Measurements from ENCODE around the gene SOST.

Gene SOST

DNA sequence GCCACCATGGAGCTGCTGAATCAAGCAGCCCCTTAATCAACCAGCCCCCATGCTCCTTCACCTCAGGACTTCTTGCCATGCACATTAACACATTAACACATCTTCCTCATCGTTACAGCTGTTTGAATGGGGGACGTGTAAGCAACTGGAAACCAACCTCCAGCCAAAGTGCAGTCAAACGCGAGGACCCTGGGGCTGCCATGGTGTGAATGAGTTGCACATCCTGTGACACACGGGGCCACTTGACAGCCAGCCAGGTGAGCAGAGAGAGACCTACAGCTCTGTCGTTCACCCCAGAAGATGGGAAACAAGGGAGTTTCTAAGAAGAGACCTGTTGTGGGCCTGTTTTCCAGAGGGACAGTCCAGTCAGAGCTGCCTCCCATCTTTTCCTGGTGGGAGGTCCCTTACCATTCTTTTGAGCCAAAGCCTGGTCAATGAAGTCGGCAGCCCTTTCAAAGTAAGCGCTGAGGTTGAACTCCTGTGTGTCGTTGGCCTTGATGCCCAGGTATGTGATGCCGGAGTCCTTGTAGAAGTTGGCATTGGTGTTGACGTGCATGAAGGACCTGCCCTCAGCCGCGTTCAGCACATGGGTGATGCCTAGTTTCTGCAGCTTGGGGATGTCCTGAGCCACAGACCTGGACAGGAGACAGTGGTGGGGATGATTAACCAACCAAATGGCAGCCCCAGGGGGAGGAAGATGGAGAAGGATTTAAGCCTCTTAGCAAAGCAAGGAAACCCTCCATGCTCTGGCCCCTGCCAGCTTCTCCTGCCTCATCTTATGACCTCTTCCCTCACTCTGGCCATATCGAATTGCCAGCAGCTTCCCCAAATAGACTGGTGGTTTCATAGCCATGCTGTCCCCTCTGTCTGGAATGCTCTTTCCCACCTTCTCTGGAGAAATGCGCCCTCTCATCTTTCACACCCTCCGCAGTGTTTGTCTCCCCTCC, 16.0 kb upstream of the SOST start:
- peak; percentile 47 for DNase-seq

DNA sequence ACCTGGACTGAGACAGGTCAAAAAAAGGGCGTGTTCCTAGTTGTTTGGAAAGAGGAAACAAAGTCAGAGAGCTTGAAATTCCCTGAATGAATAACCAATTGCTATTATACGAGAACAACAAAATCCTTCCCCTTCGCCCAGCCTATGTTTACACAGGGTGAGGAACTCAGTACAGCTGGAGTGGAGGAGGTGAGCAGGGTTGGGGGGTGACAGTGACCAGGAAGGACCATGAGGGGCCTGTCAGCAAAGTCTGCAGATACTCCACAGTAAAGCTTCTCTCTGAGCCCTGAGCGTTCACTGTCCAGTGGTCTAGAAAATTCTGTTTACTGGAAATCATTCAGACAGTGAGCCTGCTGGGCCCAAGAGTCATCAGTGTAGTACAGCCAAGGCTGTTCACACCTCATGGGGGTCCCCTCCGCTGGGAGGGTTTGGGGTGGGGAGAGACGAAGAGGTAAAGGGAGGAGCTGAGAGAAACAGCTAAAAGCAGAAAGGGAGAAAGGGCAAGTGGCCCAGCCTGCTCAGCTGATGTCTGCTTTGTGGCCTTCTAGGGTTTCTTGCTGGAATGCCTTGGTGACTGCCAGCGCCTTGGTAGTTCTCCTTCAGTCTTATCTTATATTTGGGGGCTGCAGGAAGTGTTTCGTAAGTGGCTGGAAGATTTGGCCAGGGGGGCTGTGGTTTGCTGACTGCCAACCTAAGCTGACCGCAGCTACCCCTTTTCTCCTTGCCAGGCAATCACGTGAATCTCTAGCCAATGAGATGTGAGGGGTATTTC, 14.5 kb upstream of the SOST start:
- peak; percentile 37 for DNase-seq

DNA sequence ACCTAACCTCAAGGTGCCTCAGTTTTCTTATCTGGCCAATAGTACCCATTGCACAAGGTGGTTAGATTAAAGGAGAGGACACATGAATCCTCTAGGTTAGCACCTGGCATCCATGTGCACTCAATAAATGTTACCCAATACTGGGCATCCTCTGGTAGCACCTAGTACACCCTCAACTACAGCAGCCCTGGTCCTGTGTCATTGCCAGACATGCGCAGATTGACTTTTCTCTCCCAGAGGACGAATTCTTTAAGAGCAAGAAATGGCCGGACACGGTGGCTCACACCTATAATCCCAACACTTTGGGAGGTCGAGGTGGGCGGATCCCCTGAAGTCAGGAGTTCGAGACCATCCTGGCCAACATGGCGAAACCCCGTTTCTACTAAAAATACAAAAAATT, 12.9 kb upstream of the SOST start:
- peak; percentile 29 for DNase-seq

DNA sequence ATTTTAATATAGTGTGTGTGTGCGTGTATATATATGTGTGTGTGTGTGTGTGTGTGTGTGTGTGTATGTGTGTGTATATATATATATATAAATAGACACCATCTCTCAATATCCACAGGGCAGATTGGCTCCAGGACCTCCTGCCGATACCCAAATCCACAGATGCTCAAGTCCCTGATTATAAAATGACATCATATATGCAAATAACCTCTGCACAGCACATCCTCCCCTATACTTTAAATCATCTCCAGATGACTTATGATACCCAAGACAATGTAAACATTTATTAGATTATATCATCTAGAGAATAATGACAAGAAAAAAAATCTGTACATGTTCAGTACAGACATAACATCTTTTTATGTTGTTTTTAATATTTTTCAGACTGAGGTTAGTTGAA, 12.4 kb upstream of the SOST start:
- DNase-seq, result no peak

DNA sequence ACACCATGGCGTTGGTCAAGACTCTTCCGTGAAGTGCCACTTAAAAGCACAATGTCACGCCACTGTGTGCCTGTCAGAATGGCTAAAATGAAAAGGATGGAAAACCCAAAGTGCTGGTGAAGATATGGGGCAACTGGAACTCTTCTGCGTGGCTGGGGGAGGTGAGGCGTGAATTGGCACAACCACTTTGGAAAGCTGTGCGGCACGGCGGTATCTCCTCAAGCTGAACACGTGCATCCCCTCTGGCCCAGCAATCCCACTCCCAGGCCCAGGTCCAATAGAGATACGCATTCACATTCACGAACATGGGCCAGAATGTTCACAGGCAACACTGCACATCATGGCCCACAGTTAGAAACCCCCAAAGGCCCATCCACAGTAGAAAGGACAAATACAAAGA, 11.3 kb upstream of the SOST start:
- no peak for DNase-seq

DNA sequence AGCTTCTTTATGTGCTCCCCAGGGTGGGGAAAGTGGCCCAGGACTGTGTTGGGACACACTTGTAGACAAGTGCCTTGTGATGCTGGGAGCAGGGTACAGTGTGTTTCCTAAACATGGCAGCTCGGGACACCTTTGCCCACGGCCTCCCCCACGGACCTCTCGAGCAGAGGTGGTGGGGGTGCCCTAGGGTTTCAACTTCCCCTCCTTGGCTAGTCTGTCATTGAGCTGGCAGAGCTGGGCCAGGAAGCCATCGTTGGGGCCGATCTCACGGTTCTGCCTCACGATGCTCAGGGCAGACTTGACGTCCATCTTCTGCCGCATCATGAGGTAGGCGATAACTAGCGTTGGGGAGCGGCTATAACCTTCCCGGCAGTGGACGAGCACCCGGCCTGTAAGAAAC, 10.8 kb upstream of the SOST start:
- DNase-seq, result no peak

DNA sequence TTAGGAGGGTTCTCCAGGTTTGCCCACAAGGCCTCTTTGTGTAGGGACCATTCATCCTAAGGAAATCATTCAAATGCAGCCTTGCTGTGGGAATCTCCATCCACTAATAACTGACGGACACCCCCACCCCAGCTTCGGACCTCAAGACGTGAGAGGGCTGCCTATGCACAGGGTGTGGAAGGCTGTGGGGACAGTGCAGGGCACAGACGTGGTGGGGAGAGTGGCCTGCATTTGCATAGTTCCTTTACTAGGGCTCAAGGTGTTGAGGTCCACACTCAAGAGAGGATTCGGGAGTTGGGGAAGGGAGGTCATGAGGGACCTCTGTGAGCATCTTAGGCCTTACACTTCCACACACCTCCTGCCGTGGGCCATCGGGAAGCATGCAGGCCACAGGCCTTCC, 10.4 kb upstream of the SOST start:
- DNase-seq, result no peak

DNA sequence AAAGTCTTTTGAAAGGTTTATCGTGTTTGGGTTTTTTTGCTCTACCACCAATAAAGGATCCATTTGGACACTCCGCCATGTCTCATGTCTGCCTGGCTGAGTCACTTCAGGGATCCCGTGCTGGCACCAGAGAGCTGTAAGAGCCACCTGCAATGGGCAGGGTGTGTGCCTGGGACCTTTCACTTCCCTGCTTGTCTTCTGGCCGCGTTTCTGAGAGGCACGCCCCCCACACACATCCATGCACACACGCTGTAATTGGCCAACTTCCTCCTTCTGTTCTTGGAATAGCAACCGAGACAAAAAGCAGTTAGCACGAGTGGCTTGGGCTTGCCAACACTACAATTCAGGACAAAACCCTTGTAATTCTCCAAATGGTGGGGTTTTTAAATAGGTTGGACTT, 9.8 kb upstream of the SOST start:
- no peak for DNase-seq

DNA sequence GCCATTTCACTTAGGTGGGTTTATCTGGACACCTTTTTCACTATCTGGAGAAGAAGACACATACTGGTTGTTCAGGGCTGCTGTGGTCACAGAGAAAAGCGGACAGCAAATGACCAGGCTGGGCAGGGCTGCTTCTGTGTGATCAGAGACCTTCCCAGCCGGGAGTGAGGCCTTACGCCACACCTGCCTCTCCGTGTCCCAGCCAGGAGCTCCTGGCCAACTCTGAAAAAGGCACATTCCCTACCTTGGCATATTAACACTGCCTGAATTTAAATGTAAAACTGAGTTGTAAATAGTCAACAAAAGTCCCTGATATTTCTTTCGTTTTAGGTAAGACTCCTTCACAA, 9.1 kb upstream of the SOST start:
- no peak for DNase-seq

DNA sequence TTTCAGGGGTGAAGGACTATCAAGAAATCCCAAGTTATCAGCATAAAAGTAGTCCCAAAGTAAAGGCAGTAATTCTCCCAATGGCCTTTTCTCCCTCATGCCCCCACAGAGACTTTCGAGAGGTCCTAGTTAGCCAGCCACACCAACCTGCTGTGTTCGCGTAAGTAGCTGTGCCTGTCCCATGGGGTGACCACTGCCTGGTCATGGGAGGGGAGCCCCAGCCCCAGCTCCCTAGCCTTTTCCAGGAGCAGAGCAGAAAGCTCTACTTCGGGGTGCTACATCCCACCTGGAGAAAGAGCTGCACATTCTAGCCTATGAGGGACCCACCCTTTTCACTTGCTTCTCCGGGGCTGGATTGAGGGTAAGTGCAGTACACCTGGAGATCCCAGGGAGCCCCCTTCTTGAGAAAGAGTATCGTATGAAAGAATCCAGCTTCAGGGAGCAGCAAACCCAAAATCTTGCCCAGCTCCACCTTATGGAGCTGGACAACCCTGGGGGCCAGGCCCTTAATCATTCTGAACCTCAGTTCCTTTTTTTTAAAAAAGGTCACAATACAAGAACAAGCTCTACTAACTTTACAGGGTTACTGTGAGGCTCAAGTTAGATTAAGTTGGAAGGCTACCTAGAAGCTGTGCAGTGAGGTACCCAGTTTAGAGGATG, 8.6 kb upstream of the SOST start:
- no peak for DNase-seq

DNA sequence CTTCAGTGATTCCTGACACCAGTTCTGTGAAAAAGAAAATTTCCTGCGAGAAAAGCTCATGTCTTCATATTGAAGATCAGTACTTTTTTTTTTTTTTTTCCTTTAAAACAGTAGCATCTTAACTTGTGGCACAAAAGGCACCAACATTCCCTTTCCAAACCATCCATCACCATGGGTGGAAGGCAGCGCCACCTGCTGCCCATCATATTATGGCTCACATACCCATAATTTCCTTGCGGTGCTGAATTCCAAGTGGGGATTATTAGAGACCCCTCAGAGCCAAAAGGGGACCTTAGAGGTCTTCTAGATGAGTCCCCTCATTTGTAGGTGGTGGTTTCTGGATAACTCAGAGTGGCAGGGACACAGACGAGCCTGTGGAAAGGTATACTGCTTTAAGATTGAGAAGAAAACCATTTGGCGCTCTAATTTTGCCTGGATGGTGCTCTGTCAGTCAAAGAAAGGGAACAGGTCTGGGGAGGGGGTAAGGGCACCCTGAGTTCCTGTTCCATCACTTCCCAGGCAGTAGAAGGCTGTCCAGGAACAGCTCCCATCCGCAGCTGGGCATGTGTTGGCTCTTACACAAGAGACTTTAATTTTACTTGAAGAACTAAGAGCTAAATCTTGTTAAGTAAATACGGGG, 7.9 kb upstream of the SOST start:
- no peak for DNase-seq

DNA sequence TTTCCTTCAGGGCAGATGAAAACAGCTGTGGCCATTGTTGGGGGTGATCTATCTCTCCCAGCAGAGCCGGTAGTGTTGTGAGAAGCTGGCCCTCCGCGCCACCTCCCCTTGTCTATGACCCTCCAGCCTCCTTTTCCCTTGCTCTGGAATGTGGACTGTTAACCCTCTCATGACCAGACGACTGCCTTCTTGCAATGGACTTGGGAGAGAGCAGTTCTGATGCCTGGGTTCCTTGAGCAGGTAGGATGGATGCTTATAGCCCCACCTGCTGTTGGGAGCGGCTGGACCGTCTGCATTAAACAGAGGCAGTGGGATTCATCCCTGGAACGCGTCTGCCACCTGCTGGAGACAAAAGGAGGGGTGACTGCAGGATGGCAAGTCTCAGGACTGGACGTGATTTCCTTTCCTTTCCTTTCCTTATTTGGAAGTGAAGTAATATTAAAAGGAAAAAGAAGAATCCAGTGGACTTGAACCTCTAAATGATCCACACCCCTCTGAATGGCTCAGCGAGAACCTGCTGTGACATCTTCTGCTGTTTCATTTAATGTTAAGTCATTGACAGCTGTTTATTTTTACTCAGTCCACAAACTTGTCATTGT, 1.8 kb upstream of the SOST start:
- peak; percentile 99 for DNase-seq

DNA sequence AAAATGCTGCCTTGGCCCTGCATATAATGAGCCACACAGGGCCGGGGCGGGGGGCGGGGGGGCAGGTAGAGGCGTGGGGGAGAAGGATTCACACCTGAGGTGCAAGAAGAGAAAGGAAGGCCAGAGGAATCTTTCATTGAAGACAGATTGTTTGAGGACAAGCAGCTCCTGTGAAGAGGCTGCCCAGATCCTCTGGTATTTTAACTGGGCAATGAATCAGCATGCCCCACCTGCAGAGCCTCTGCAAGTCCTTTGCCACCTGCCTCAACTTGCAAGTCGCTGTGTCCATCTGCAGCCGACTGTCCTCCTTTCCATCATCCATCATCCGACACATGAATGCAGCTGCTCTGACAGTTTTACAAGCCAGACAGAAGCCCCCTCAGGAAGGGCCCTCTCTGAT, 1.2 kb upstream of the SOST start:
- DNase-seq, result no peak

DNA sequence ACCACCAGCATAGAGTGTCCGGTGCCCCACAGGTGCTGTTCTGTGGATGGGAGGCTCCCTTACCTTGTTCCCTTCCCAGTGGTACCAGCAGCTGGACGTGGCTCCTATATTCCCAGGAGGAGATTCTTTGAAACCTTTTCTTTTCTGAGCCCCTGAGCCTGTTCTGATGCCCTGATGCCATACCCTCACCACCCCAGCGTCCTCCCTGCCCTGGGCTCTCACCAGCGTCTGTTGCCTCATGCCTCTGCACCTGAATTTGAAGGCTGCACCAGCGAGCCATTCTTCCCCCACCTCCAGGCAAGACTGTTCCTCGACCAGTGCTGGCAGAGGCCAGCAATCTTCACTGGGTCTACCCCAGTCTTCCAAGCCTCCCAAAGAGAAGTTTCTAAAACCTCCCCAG, 505 bp downstream of the SOST start:
- no peak for DNase-seq

DNA sequence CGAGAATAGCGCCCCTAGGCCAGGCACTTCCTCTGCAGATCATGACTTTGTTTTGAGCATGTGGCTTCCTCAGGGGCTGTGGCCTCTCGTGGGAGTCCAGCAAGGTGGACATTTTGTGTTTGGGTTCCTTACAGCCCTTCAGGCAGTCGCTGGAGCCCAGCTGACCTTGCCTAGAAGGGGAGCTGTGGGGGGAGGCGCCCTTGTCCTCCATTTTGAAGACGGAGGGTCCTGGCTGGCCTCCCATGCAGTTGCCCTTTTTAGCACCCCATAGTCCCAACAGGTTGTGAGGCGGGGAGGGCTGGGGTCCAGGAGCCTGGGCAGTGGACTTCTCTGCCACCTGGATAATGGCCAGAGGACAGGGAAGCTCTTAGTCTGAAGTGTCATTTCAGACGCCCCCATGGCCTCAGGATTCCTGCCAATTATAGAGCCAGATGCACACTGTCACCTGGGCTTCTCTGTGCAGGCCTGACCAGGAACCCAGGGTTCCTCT, 1.4 kb downstream of the SOST start:
- DNase-seq, result no peak

DNA sequence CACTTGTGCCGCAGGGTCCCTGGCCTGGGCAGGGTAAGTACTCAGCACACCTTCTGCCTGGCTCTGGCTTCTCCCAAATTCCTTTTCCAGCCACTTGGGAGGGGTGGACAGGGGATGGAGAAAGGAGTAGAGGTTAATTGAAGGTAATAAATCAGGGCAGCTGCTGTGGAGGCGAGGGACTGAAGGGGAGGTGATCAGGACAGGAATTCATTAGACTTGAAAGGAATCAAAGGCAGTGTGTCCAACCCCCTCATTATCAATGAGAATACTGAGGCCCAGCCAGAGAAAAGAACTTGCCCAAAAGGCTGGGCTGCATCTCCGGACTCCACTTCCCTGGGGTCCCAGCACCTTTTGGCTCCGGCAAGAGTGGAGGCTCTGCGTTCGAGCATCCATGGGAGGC, 2.4 kb downstream of the SOST start:
- DNase-seq, result no peak

DNA sequence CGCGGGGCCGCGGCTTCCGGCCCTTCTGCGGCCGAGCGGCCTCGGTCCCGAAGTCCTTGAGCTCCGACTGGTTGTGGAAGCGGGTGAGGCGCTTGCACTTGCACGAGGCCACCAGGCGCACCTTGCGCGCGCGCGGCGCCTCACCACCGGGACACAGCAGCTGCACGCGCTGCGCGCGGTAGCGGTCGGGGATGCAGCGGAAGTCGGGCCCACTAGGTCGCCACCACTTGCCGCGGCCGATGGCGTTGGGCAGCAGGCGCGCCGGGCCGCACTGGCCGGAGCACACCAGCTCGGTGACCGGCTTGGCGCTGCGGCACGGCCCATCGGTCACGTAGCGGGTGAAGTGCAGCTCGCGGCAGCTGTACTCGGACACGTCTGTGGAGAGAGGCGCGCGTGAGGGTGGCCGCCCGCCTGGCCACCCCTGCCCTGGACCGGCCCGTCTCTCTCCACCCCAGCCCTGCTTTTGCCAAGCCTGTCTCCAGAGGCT, 3.2 kb downstream of the SOST start:
- DNase-seq, result peak; percentile 90

DNA sequence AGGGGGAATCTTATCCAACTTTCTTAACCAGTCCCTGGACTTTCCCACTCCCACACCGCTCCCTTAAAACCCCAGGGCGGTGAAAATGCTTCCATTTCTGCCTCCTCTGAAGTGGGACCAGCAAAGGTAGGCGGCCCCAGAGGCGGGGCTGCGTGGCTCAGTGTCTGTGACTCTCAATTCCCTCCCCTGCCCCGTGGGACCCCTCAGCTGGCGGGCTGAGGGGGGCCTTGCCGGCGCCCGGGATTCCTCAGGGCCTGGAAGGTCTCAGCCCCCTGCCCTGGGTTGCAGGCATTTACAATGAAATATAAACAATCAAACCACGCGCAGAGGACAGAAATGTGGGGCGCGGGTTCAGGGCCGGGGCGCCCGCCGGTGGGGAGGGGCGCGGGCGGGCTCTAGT, 3.6 kb downstream of the SOST start:
- DNase-seq, result no peak

DNA sequence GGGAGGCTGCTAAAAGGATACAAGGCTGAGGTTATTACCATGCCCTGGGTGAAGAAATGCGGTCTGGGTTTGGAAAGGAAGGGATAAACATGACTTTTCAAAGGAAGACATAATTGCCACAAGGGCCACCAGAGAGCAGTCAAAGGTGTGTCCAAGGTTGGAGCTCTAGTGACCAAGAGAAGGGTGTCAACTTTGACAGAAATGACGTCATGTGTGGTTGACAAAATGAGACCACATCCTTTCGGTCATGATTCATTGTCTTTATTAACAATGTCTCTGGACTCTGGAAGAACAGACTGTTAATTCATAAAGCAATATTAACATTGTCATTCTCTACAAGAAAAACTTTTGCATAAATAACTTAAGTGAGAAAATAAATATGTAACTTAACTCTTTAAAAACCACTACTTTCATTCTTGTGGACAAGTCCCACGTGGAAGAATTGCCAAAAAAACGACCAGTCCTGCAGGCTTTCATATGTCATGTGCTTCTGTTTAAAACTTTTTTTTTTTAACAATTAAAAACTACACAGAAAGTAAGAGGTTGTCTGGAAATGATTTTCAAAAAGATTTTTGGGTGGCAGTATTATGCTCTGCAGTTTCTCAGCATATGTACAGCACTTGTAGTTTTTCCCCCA, 5.0 kb downstream of the SOST start:
- DNase-seq, result no peak

DNA sequence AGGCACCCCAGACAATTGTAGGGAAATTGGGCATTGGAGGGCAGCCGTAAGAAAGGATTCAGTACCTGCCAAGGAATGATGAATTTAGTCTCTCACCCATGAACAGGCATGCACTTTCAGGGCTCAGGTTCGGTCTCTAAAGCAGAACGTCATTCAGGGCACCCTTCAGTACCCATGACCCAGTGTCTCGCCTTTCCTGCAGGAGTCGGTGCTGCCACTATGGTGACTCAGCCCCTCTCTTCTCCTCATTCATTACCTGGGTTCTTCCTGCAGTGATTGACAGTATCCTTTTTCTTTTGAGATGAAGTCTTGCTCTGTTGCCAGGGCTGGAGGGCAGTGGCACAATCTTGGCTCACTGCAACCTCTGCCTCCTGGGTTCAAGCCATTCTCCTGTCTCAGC, 8.4 kb downstream of the SOST start:
- DNase-seq, result no peak

DNA sequence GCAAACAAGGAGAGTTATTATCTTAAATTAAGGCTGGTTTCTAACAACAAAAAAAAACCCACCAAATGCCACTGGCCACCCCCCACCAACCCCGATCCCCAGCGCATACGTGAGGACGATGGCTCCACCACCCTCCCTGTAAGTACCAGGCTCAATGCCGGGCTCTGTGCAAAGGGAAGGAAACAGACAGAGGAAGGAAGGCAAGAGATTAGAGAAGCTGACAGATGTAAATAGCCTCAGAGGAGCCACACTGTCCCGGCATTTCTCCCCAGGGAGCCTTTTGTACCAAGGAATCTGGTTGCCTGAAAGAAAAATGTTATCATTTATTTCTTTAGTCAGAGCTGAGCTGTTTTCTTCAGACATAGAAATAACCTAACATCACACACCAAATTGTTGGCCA, 13.1 kb downstream of the SOST start:
- no peak for DNase-seq

DNA sequence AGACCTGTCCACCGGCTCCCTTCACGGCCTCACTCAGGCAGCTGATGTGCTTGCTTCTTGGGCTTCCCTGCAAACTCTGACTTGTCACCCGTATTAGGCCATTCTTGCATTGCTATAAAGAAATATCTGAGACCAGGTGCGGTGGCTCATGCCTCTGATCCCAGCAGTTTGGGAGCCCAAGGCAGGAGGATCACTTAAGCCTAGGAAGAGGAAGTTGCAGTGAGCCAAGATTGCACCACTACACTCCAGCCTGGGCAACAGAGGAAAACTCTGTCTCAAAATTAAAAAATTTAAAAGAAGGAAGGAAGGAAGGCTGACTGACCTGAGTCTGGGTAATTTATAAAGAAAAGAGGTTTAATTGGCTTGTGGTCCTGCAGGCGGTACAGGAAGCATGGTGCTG, 17.0 kb downstream of the SOST start:
- no peak for DNase-seq

Data from islet precursor cell (in vitro differentiated cells).